ENCODE measurements around the gene UMODL1.

DNA sequence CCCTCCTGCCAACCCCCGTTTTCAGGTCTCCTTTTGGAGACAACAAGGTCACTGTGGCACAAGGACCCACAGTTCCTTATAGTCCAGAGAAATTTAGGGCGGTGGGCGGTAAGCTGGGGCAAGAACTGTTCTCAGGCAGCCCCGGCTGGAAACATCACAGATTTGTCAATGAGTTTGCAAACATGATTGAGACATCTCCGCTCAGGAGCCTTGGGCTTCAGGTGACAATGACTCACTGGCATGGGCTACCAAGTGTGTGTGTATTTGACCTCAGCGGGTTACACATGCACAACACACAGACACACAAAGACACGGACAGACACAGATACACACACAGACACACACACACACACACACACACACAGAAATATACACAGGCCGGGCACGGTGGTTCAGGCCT lies 89.6 kb downstream of the UMODL1 start:
- TF ChIP-seq CTCF (conservative IDR thresholded peaks at IDR 0.05; ENCODE audit: low read length) (no peak), EZH2phosphoT487 (IDR thresholded peaks at IDR 0.05; ENCODE audit: borderline replicate concordance, low read depth, low read length) (no peak)

All from OCI-LY7 (cell line).